GM12878 (cell line): ENCODE measurements around the gene VIPR2. TPM values are rescaled to one million over a fixed set of nuclear protein-coding genes. Genes with fewer than 3 reads are reported as not detected.

Experiments used
- ATAC-seq: fragments of 200-7000 bp; cut with Tn5 transposase; 3 replicates; pipeline ENCODE4 v1.9.1; 2020; ENCODE audit warnings: mild to moderate bottlenecking, moderate library complexity
- BruUV-seq: library from RNA; stranded (reverse); fragments of 400-500 nt; replicated peaks from 2 replicates; lab custom pipeline; 2021; lab: Mats Ljungman, UMichigan
- CTCF ChIA-PET: fragments of 300-600 bp; sonication (Branson Sonifier 250); formaldehyde crosslinking; extraction: SDS; loops from one replicate; lab custom pipeline; 2021; ENCODE audit warnings: inconsistent platforms; lab: Yijun Ruan, JAX
- POLR2A ChIA-PET: fragments of 350-600 bp; formaldehyde crosslinking; extraction: SDS; loops from one replicate; lab custom pipeline; 2021; ENCODE audit warnings: inconsistent platforms; lab: Charles Lee
- RAD21 ChIA-PET: fragments of 300-600 bp; sonication (Branson Sonifier 250); formaldehyde crosslinking; loops from one replicate; lab custom pipeline; 2023; ENCODE audit warnings: antibody characterized with exemption; ENCODE audit not compliant: unreplicated experiment; lab: Charles Lee
- SMC1A ChIA-PET: fragments of 300-600 bp; sonication (Branson Sonifier 250); formaldehyde crosslinking; loops from one replicate; lab custom pipeline; 2023; ENCODE audit not compliant: unreplicated experiment, uncharacterized antibody; lab: Charles Lee
- DNase-seq: peaks from one replicate; pipeline ENCODE4 v3.0.0-alpha.2; 2011; ENCODE audit warnings: low read depth, low spot score
- FAIRE-seq: peaks from 3 replicates; lab custom pipeline; 2011; peaks lifted over from hg19 to GRCh38; lab: Jason Lieb, UNC
- H2AFZ ChIP-seq: 2 replicates; pipeline ENCODE4 v1.6.0; 2011; ENCODE audit warnings: low read depth, low read length, control low read depth; ENCODE audit not compliant: control insufficient read depth
- H3K27ac ChIP-seq: 2 replicates; pipeline ENCODE4 v1.5.1; 2011; ENCODE audit warnings: control low read depth; ENCODE audit not compliant: control insufficient read depth, insufficient read depth
- H3K27me3 ChIP-seq, 2 experiments: replicated peaks in 1 of 2; 2 replicates each; pipeline versions ENCODE4 v1.6.0 to v1.6.1; 2011; ENCODE audit warnings: low read length in 1 of 2; ENCODE audit not compliant: control insufficient read depth in 2 of 2, insufficient read depth in 2 of 2
- H3K36me3 ChIP-seq, 2 experiments: 2 replicates each; pipeline ENCODE4 v1.5.1; 2011; ENCODE audit warnings: low read length in 1 of 2; ENCODE audit not compliant: control insufficient read depth in 2 of 2, insufficient read depth in 2 of 2
- H3K4me1 ChIP-seq: 2 replicates; pipeline ENCODE4 v1.6.1; 2011; ENCODE audit warnings: mild to moderate bottlenecking, low read length, moderate library complexity, mixed read lengths; ENCODE audit not compliant: control insufficient read depth, insufficient read depth
- H3K4me2 ChIP-seq: 2 replicates; pipeline ENCODE4 v1.6.0; 2011; ENCODE audit warnings: control low read depth; ENCODE audit not compliant: control insufficient read depth, insufficient read depth
- H3K4me3 ChIP-seq: fragments of 200-600 bp; sonication (generic); 2 replicates; pipeline ENCODE4 v1.5.1; 2016
- H3K79me2 ChIP-seq: 2 replicates; pipeline ENCODE4 v1.6.0; 2011; ENCODE audit warnings: low read length; ENCODE audit not compliant: control insufficient read depth, insufficient read depth
- H3K9ac ChIP-seq: 2 replicates; pipeline ENCODE4 v1.8.0; 2011; ENCODE audit warnings: low read length, control low read depth, mixed read lengths; ENCODE audit not compliant: control insufficient read depth, insufficient read depth
- H3K9me3 ChIP-seq: replicated peaks from 3 replicates; pipeline ENCODE4 v1.5.1; 2011; ENCODE audit warnings: mild to moderate bottlenecking, low read length; ENCODE audit not compliant: control insufficient read depth, insufficient read depth
- H4K20me1 ChIP-seq: 2 replicates; pipeline ENCODE4 v1.6.0; 2011; ENCODE audit not compliant: control insufficient read depth, insufficient read depth
- BRCA1 ChIP-seq: IDR thresholded peaks from 2 replicates; pipeline ENCODE4 v1.6.1; 2011; ENCODE audit warnings: low read depth, low read length, improper control_type of control experiment
- HCFC1 ChIP-seq: fragments of 150-350 bp; IDR thresholded peaks from 2 replicates; pipeline ENCODE4 v1.6.1; 2014; ENCODE audit warnings: low read length
- KLF5 ChIP-seq: fragments of 450-650 bp; IDR thresholded peaks from 2 replicates; pipeline ENCODE4 v1.6.1; 2014; ENCODE audit warnings: mild to moderate bottlenecking; ENCODE audit not compliant: partially characterized antibody
- MYC ChIP-seq: IDR thresholded peaks from 2 replicates; pipeline ENCODE4 v1.6.1; 2011; ENCODE audit warnings: mild to moderate bottlenecking, low read length, moderate library complexity, inconsistent platforms; ENCODE audit not compliant: insufficient read depth, insufficient replicate concordance, insufficient read length, severe bottlenecking
- NFYB ChIP-seq: IDR thresholded peaks from 2 replicates; pipeline ENCODE4 v1.6.1; 2011; ENCODE audit warnings: low read depth, mild to moderate bottlenecking, low read length, improper control_type of control experiment, moderate library complexity; ENCODE audit not compliant: insufficient read depth
- SMAD1 ChIP-seq: fragments of 450-650 bp; IDR thresholded peaks from 2 replicates; pipeline ENCODE4 v1.6.1; 2018; ENCODE audit warnings: mild to moderate bottlenecking, low read depth; ENCODE audit not compliant: partially characterized antibody
- YBX1 ChIP-seq: fragments of 450-650 bp; IDR thresholded peaks from 2 replicates; pipeline ENCODE4 v1.6.1; 2016; ENCODE audit warnings: antibody characterized with exemption
- YY1 ChIP-seq: IDR thresholded peaks from 2 replicates; pipeline ENCODE4 v1.6.1; 2011; ENCODE audit warnings: low read depth, mild to moderate bottlenecking, low read length
- ZNF217 ChIP-seq: fragments of 450-650 bp; IDR thresholded peaks from 2 replicates; pipeline ENCODE4 v1.6.1; 2017; ENCODE audit warnings: antibody characterized with exemption, mild to moderate bottlenecking
- WGBS: methylation state at CpG from one replicate; pipeline ENCODE4 v1.1.6; 2016; ENCODE audit warnings: low lambda C conversion rate; ENCODE audit not compliant: insufficient replicate concordance, insufficient coverage; ENCODE audit errors: missing lambda C conversion rate; 5-methylcytosine and 5-hydroxymethylcytosine counted together
- in situ Hi-C: fragments of 300-500 bp; cut with MboI; formaldehyde crosslinking; loops from 9 replicates; pipeline ENCODE4 v1.14.3; 2018; ENCODE audit warnings: mixed read lengths
- intact Hi-C: fragments of 100-400 bp; cut with micrococcal nuclease; formaldehyde crosslinking; loops from one replicate; pipeline ENCODE4 v1.14.2; 2022; ENCODE audit not compliant: unreplicated experiment
- polyA plus RNA-seq, 11 experiments: library from polyadenylated mRNA; depleted of rRNA in 4 of 11; unstranded in 6 of 11; stranded (reverse) in 5 of 11; fragments of >200 nt; fragmentation: Nextera tagmentation in 4 of 11; fragmentation: Illumina TruSeq in 1 of 11; extraction: Ambion mirVana in 4 of 11; extraction: Trizol in 1 of 11; gene quantifications; 1 replicate in 1 of 11; 2 replicates in 10 of 11; pipeline versions ENCODE4 v1.2.1 to v1.2.3, GENCODE V29; 2011 to 2016; ENCODE audit warnings: inconsistent platforms in 2 of 11, missing spikeins in 2 of 11, low read depth in 1 of 11
- total RNA-seq, 4 experiments: library from RNA; depleted of rRNA in 3 of 4; stranded (reverse); fragments of >200 nt in 3 of 4; fragmentation: Illumina TruSeq in 1 of 4; extraction: Trizol in 1 of 4; gene quantifications; 2 replicates each; pipeline versions ENCODE4 v1.2.1 to v1.2.3, GENCODE V29; 2013 to 2021
- TF ChIP-seq, protein P1 (sequence below): IDR thresholded peaks from 2 replicates; pipeline ENCODE4 v1.6.1; 2011; ENCODE audit warnings: low read depth, low read length, improper control_type of control experiment, borderline replicate concordance
- TF ChIP-seq, protein P2 (sequence below): fragments of 450-650 bp; formaldehyde crosslinking; IDR thresholded peaks from 2 replicates; pipeline ENCODE4 v1.5.0; 2022; ENCODE audit warnings: mild to moderate bottlenecking, missing genetic modification characterization

VIPR2 gene
- total and polyA plus RNA-seq, 10 of the 15 experiments (the other 5 are each of a cell fraction or from before 2014, with no cell fraction given) = not detected

DNA sequence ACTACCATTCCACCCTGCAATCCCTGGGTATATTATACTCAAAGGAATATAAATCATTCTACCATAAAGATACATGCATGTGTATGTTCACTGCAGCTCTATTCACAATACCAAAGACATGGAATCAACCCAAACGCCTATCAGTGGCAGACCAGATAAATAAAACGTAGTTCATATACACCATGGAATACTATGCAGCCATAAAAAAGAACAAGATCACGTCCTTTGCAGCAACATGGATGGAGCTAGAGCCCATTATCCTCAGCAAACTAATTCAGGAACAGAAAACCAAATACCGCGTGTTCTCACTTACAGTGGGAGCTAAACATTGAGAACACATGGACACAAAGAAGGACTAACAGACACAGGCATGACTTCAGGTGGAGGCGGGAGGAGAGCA lies 150.0 kb downstream of the VIPR2 start:
- TF ChIP-seq HCFC1 = no peak
- no peak for TF ChIP-seq BRCA1
- TF ChIP-seq YY1 = no peak
- Histone ChIP-seq H2AFZ (no peak overlapping the region), H3K79me2 (no peaks in the 10 kb centered on the region), H3K4me1 (no peaks in the 10 kb centered on the region), H3K4me2 (no peak overlapping the region), H3K9ac (no peak overlapping the region), H3K36me3 (no peaks in the 10 kb centered on the region), H3K9me3 (no peaks in the 10 kb centered on the region; the same call in 2 of the 3 replicates), H3K4me3 (no peak overlapping the region), H3K27ac (no peak overlapping the region), H4K20me1 (no peaks in the 10 kb centered on the region), H3K27me3 (no peaks in the 10 kb centered on the region)
- DNase-seq (no peak), FAIRE-seq (no peak), ATAC-seq (no peak)
- in situ Hi-C loops = no loop called here
- POLR2A ChIA-PET = no interaction called here
- SMC1A ChIA-PET = no interaction called here
- WGBS = 53% methylated on average over 6 of the region's 6 CpGs
- intact Hi-C loops = no loop called here
- no TSS peak for BruUV-seq
- CTCF ChIA-PET = no interaction called here
- RAD21 ChIA-PET = no interaction called here

DNA sequence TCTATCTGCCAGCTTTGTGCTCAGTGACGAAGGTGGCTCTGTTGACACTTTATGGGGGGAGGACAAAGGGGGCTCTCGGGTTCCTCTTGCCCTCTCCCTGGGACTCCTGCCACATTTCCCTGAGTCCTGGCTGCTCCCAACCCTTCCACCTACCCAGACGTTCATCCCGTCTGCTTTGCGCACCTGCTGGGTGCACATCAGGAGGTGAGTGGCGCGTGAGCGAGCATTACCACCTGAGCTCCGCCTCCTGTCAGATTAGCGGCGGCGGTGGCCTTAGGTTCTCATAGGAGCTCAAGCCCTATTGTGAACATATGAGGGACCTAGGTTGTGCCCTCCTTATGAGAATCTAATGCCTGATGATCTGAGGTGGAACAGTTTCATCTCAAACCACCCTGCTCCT lies 151.1 kb downstream of the VIPR2 start:
- DNase-seq (no peak), ATAC-seq (no peak), FAIRE-seq (no peak)
- Histone ChIP-seq H4K20me1 (no peaks in the 10 kb centered on the region), H3K36me3 (no peaks in the 10 kb centered on the region), H3K4me3 (no peak overlapping the region), H3K4me2 (no peak overlapping the region), H3K9me3 (peaks cover under 1% of the 10 kb centered on the region; the same call in 1 of the 3 replicates), H3K79me2 (no peaks in the 10 kb centered on the region), H3K4me1 (no peaks in the 10 kb centered on the region), H2AFZ (no peak overlapping the region), H3K27ac (no peak overlapping the region), H3K9ac (no peak overlapping the region), H3K27me3 (no peaks in the 10 kb centered on the region)
- SMC1A ChIA-PET = interaction anchor here (0.6 kb wide), 1 partner anchor 594 kb away, joined by 3 read pairs; no protein-coding TSS in a partner anchor
- RAD21 ChIA-PET = no interaction called here
- BruUV-seq = no TSS peak
- WGBS = 73% methylated on average over 12 of the region's 12 CpGs
- in situ Hi-C loops (no loop called here), intact Hi-C loops (no loop called here)
- CTCF ChIA-PET = interaction anchor here (1.8 kb wide), 1 partner anchor 17 kb away, joined by 7 read pairs; no protein-coding TSS in a partner anchor
- POLR2A ChIA-PET = no interaction called here
- TF ChIP-seq, protein P1, sequence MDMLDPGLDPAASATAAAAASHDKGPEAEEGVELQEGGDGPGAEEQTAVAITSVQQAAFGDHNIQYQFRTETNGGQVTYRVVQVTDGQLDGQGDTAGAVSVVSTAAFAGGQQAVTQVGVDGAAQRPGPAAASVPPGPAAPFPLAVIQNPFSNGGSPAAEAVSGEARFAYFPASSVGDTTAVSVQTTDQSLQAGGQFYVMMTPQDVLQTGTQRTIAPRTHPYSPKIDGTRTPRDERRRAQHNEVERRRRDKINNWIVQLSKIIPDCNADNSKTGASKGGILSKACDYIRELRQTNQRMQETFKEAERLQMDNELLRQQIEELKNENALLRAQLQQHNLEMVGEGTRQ = no peak
- TF ChIP-seq NFYB (no peak), MYC (no peak), KLF5 (no peak), ZNF217 (no peak), SMAD1 (no peak), YBX1 (no peak)
- TF ChIP-seq, protein P2, sequence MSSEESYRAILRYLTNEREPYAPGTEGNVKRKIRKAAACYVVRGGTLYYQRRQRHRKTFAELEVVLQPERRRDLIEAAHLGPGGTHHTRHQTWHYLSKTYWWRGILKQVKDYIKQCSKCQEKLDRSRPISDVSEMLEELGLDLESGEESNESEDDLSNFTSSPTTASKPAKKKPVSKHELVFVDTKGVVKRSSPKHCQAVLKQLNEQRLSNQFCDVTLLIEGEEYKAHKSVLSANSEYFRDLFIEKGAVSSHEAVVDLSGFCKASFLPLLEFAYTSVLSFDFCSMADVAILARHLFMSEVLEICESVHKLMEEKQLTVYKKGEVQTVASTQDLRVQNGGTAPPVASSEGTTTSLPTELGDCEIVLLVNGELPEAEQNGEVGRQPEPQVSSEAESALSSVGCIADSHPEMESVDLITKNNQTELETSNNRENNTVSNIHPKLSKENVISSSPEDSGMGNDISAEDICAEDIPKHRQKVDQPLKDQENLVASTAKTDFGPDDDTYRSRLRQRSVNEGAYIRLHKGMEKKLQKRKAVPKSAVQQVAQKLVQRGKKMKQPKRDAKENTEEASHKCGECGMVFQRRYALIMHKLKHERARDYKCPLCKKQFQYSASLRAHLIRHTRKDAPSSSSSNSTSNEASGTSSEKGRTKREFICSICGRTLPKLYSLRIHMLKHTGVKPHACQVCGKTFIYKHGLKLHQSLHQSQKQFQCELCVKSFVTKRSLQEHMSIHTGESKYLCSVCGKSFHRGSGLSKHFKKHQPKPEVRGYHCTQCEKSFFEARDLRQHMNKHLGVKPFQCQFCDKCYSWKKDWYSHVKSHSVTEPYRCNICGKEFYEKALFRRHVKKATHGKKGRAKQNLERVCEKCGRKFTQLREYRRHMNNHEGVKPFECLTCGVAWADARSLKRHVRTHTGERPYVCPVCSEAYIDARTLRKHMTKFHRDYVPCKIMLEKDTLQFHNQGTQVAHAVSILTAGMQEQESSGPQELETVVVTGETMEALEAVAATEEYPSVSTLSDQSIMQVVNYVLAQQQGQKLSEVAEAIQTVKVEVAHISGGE (CRISPR knock-in tag) = no peak
